Parathyroid adenoma (tissue), 2 donors: ENCODE data around the gene CNGA3.

Experiments used
- H2AFZ ChIP-seq: fragments of 300-600 bp; sonication (generic); one replicate; pipeline ENCODE4 v1.7.0; 2017; ENCODE audit warnings: antibody characterized with exemption, mild to moderate bottlenecking
- H3K27ac ChIP-seq: fragments of 300-600 bp; sonication (generic); one replicate; pipeline ENCODE4 v1.7.0; 2017
- H3K27me3 ChIP-seq: fragments of 300-600 bp; sonication (generic); one replicate; pipeline ENCODE4 v1.7.0; 2017; ENCODE audit warnings: low read length; ENCODE audit not compliant: control insufficient read depth, insufficient read depth
- H3K36me3 ChIP-seq: fragments of 300-600 bp; sonication (generic); one replicate; pipeline ENCODE4 v1.7.0; 2017; ENCODE audit warnings: low read length; ENCODE audit not compliant: control insufficient read depth, insufficient read depth
- H3K4me1 ChIP-seq: fragments of 300-600 bp; sonication (generic); one replicate; pipeline ENCODE4 v1.7.0; 2017; ENCODE audit warnings: control low read depth
- H3K4me2 ChIP-seq: fragments of 300-600 bp; sonication (generic); one replicate; pipeline ENCODE4 v1.7.0; 2017; ENCODE audit warnings: low read length
- H3K4me3 ChIP-seq: fragments of 300-600 bp; sonication (generic); one replicate; pipeline ENCODE4 v1.7.0; 2017; ENCODE audit warnings: low read depth, low read length
- H3K79me2 ChIP-seq: fragments of 300-600 bp; sonication (generic); one replicate; pipeline ENCODE4 v1.7.0; 2017; ENCODE audit warnings: control low read depth
- H3K9ac ChIP-seq: fragments of 300-600 bp; sonication (generic); one replicate; pipeline ENCODE4 v1.7.0; 2017; ENCODE audit warnings: mild to moderate bottlenecking
- H3K9me3 ChIP-seq: fragments of 300-600 bp; sonication (generic); one replicate; pipeline ENCODE4 v1.7.0; 2017; ENCODE audit warnings: low read length; ENCODE audit not compliant: control insufficient read depth
- CTCF ChIP-seq: fragments of 300-600 bp; sonication (generic); IDR thresholded peaks from one replicate; pipeline ENCODE4 v1.7.0; 2017; ENCODE audit warnings: antibody characterized with exemption, mild to moderate bottlenecking
- donor health status: primary hyperparathyroidism.

Gene CNGA3

GRCh38 chr2:98390571-98391476, 44.6 kb downstream of the CNGA3 start:
- Histone ChIP-seq H3K4me1 (no peaks in the 10 kb centered on the region), H3K4me3 (no peak overlapping the region), H2AFZ (no peak overlapping the region), H3K36me3 (no peaks in the 10 kb centered on the region), H3K27me3 (no peaks in the 10 kb centered on the region), H3K4me2 (no peak overlapping the region), H3K79me2 (no peaks in the 10 kb centered on the region), H3K27ac (no peak overlapping the region), H3K9me3 (no peaks in the 10 kb centered on the region), H3K9ac (no peak overlapping the region)
- TF ChIP-seq CTCF, result no peak

- no peak overlapping the region for H3K27ac ChIP-seq
- H3K79me2 ChIP-seq, result no peaks in the 10 kb centered on the region
- H3K36me3 ChIP-seq, result no peaks in the 10 kb centered on the region
- no peak overlapping the region for H2AFZ ChIP-seq
- no peak overlapping the region for H3K4me3 ChIP-seq
- no peak overlapping the region for H3K4me2 ChIP-seq
- H3K9ac ChIP-seq, result no peak overlapping the region
- no peaks in the 10 kb centered on the region for H3K4me1 ChIP-seq
- no peaks in the 10 kb centered on the region for H3K27me3 ChIP-seq
- no peak for TF ChIP-seq CTCF
- no peaks in the 10 kb centered on the region for H3K9me3 ChIP-seq
Observed at GRCh38 chr2:98391581-98392270, 45.5 kb downstream of the CNGA3 start.

GRCh38 chr2:98393354-98393753, 47.1 kb downstream of the CNGA3 start:
- H3K79me2 ChIP-seq, result no peaks in the 10 kb centered on the region
- H3K4me3 ChIP-seq, result no peak overlapping the region
- H3K4me2 ChIP-seq, result no peak overlapping the region
- H2AFZ ChIP-seq, result no peak overlapping the region
- H3K4me1 ChIP-seq, result no peaks in the 10 kb centered on the region
- H3K36me3 ChIP-seq, result no peaks in the 10 kb centered on the region
- H3K27ac ChIP-seq, result no peak overlapping the region
- H3K9ac ChIP-seq, result no peak overlapping the region
- no peaks in the 10 kb centered on the region for H3K27me3 ChIP-seq
- H3K9me3 ChIP-seq, result no peaks in the 10 kb centered on the region
- TF ChIP-seq CTCF, result no peak

GRCh38 chr2:98394595-98395153, 48.4 kb downstream of the CNGA3 start:
- no peak overlapping the region for H2AFZ ChIP-seq
- no peak overlapping the region for H3K4me2 ChIP-seq
- no peaks in the 10 kb centered on the region for H3K79me2 ChIP-seq
- TF ChIP-seq CTCF, result no peak
- no peak overlapping the region for H3K4me3 ChIP-seq
- H3K36me3 ChIP-seq, result no peaks in the 10 kb centered on the region
- H3K9ac ChIP-seq, result no peak overlapping the region
- H3K27ac ChIP-seq, result no peak overlapping the region
- H3K9me3 ChIP-seq, result no peaks in the 10 kb centered on the region
- no peaks in the 10 kb centered on the region for H3K4me1 ChIP-seq
- H3K27me3 ChIP-seq, result no peaks in the 10 kb centered on the region
